ENCODE data around the gene TOP3B. TPM values are rescaled to one million over a fixed set of nuclear protein-coding genes. Genes with fewer than 3 reads are reported as not detected.

TOP3B gene
- total and polyA plus RNA-seq, 10 of the 15 experiments (the other 5 are each of a cell fraction or from before 2014, with no cell fraction given): 0.60 to 47.3 (median 33.7) TPM

DNA sequence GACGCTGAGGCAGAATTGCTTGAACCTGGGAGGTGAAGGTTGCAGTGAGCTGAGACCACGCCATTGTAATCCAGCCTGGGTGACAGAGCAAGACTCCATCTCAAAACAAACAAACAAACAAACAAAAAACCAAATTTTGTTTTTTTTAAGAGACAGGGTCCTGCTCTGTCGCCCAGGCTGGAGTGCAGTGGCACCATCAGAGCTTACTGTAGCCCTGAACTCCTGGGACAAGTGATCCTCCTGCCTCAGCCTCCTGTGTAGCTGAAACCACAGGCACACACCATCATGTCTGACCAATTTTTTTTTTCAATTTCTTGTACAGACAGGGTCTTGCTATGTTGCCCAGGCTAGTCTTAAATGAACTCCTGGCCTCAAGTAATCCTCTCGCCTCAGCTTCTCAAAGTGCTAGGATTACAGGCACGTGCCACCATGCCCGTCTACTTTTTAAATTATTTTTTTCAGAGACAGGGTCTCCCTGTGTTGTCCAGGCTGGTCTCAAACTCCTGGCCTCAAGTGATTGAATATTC is 16.8 kb downstream of the TOP3B start:
- BruUV-seq (replicated peaks): no TSS peak
- 94% methylated on average over 6 of the region's 6 CpGs for WGBS (ENCODE audit: insufficient coverage, insufficient replicate concordance, low lambda C conversion rate, missing lambda C conversion rate)
- in situ Hi-C loops (cut with MboI): no loop called here
- TF ChIP-seq ATF2 (IDR thresholded peaks at IDR 0.05; ENCODE audit: low read length) (no peak), CREM (IDR thresholded peaks at IDR 0.05; ENCODE audit: low read depth) (no peak), NFXL1 (IDR thresholded peaks at IDR 0.05; ENCODE audit: borderline replicate concordance) (no peak), PRDM15 (CRISPR knock-in tag; IDR thresholded peaks at IDR 0.05) (no peak), IRF4 (IDR thresholded peaks at IDR 0.05; ENCODE audit: low read depth, low read length) (no peak), CREB1 (IDR thresholded peaks at IDR 0.05; ENCODE audit: low read depth) (no peak), STAT1 (conservative IDR thresholded peaks at IDR 0.05) (no peak), SMARCA5 (IDR thresholded peaks at IDR 0.05) (no peak), FOS (IDR thresholded peaks at IDR 0.05; ENCODE audit: borderline replicate concordance, extremely low read depth, insufficient read length) (no peak), CBX5 (IDR thresholded peaks at IDR 0.05; ENCODE audit: low read depth) (no peak)
- H3K79me2 ChIP-seq (ENCODE audit: control insufficient read depth, insufficient read depth, low read length): no peaks in the 10 kb centered on the region
- no peak for DNase-seq (ENCODE audit: low read depth, low spot score)
- H2AFZ ChIP-seq (ENCODE audit: control insufficient read depth, low read depth, low read length): no peak overlapping the region
- ChIA-PET CTCF (interaction anchor here (0.7 to 1.1 kb wide), 2 partner anchors 26 to 1206 kb away, joined by 3 to 4 read pairs; no protein-coding TSS in a partner anchor), POLR2A (no interaction called here), RAD21 (ENCODE audit: unreplicated experiment) (no interaction called here), SMC1A (ENCODE audit: uncharacterized antibody, unreplicated experiment) (no interaction called here)
- H3K27me3 ChIP-seq (replicated peaks in 1 of 2; ENCODE audit: control insufficient read depth in 2 of 2, insufficient read depth in 2 of 2, low read length in 1 of 2): no peaks in the 10 kb centered on the region
- no peak overlapping the region for H3K9ac ChIP-seq (ENCODE audit: control insufficient read depth, insufficient read depth, low read length)
- H3K27ac ChIP-seq (ENCODE audit: control insufficient read depth, insufficient read depth): no peak overlapping the region
- H3K9me3 ChIP-seq (replicated peaks; ENCODE audit: control insufficient read depth, insufficient read depth, low read length): no peaks in the 10 kb centered on the region
- no peak for ATAC-seq
- no peaks in the 10 kb centered on the region for H3K4me1 ChIP-seq (ENCODE audit: control insufficient read depth, insufficient read depth, low read length)
- intact Hi-C loops (cut with micrococcal nuclease; ENCODE audit: unreplicated experiment): no loop called here
- no peaks in the 10 kb centered on the region for H4K20me1 ChIP-seq (ENCODE audit: control insufficient read depth, insufficient read depth)
- no peak overlapping the region for H3K4me2 ChIP-seq (ENCODE audit: control insufficient read depth, insufficient read depth)
- H3K36me3 ChIP-seq (ENCODE audit: control insufficient read depth in 2 of 2, insufficient read depth in 2 of 2, low read length in 1 of 2): peaks cover 17 to 19% of the 10 kb centered on the region in 2 experiments; a peak in 3 of 4 replicates
- FAIRE-seq: no peak
- H3K4me3 ChIP-seq: no peak overlapping the region
